Measurements from ENCODE around the gene SERPINE2. TPM values are rescaled to one million over a fixed set of nuclear protein-coding genes. Genes with fewer than 3 reads are reported as not detected.
"Not testable (repeated sequence)": the region's sequence is repeated elsewhere in the genome, so short reads cannot be mapped to it uniquely, and the experiment has no call there.

SERPINE2 gene
- total and polyA plus RNA-seq, 4 donors: 4.2 to 61.4 (median 11.7) TPM

DNA sequence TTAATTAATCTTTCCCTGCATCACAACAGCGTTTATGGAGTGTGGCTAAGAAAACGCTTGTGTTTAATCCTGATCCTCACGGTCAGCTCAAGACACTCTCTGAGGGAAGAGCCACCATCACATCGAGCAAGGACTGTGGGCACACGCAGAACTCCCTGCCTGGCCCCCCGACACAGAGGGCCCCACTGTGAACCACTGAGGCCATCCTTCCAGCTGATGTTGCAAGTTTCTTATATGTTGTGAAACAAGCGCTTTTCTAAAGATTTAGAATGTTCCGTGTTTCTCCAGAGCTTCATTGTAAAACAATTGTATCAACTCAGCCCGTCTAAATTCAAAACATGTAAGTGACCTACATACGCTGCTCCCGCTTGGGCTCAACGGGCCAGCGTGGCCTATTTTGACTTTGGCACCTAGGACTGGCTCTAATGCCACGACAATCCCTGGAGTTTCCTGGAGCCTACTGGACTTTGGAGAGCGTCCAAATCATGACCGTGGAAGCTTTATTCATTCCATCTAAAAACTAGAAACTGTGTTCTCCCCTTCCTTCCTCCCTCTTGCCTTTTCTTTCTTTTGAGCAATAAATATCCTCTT, 34.9 kb downstream of the SERPINE2 start:
- peak overlapping the region in 1 of 2 donors; percentile 2 for H3K9ac ChIP-seq (ENCODE audit: insufficient read depth in 1 of 2, low read length in 2 of 2)
- no peak for TF ChIP-seq CTCF (IDR thresholded peaks at IDR 0.05; ENCODE audit: control extremely low read depth, extremely low read depth)
- no peak overlapping the region for H3K27ac ChIP-seq (ENCODE audit: low read depth in 1 of 2, low read length in 1 of 2)
- H3K4me3 ChIP-seq: no peak overlapping the region
- peaks cover 0 to 39% (median 5%) of the 10 kb centered on the region in 5 donors for H3K4me1 ChIP-seq (ENCODE audit: control insufficient read depth in 5 of 5, insufficient read depth in 5 of 5, low read length in 5 of 5)
- WGBS, 2 donors: 60 to 67% methylated on average over 16 of the region's 16 CpGs
- peaks cover 0 to 7% (median 1%) of the 10 kb centered on the region in 4 donors for H3K36me3 ChIP-seq (ENCODE audit: control insufficient read depth in 4 of 4, insufficient read depth in 4 of 4, low read length in 4 of 4)
- H3K27me3 ChIP-seq (ENCODE audit: control insufficient read depth in 3 of 3, insufficient read depth in 3 of 3, low read length in 2 of 3): no peaks in the 10 kb centered on the region
- DNase-seq (peak in 2 of 3 donors; percentile 46 to 79), ATAC-seq (ENCODE audit: insufficient read depth, low FRiP score) (no peak)
- no peaks in the 10 kb centered on the region for H3K9me3 ChIP-seq (ENCODE audit: control insufficient read depth in 4 of 4, insufficient read depth in 3 of 4, low read length in 3 of 4)

DNA sequence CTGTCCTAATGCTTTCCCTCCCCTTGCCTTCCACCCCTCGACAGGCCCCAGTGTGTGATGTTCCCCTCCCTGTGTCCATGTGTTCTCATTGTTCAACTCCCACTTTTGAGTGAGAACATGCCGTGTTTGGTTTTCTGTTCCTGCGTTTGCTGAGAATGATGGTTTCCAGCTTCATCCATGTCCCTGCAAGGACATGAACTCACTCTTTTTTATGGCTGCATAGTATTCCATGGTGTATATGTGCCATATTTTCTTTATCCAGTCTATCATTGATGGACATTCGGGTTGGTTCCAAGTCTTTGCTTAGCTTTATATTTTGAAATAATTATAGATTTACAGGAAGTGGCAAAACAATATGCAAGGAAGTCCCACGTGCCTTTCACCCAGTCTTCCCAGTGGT, 38.4 kb downstream of the SERPINE2 start:
- not testable (repeated sequence) for H3K9me3 ChIP-seq (ENCODE audit: control insufficient read depth in 4 of 4, insufficient read depth in 3 of 4, low read length in 3 of 4); H3K4me3 ChIP-seq; H3K27me3 ChIP-seq (ENCODE audit: control insufficient read depth in 3 of 3, insufficient read depth in 3 of 3, low read length in 2 of 3); ATAC-seq (ENCODE audit: insufficient read depth, low FRiP score); H3K27ac ChIP-seq (ENCODE audit: low read depth in 1 of 2, low read length in 1 of 2); H3K9ac ChIP-seq (ENCODE audit: insufficient read depth in 1 of 2, low read length in 2 of 2); DNase-seq; H3K36me3 ChIP-seq (ENCODE audit: control insufficient read depth in 4 of 4, insufficient read depth in 4 of 4, low read length in 4 of 4)
- peaks cover 0 to 41% (median 6%) of the 10 kb centered on the region in 5 donors for H3K4me1 ChIP-seq (ENCODE audit: control insufficient read depth in 5 of 5, insufficient read depth in 5 of 5, low read length in 5 of 5)
- WGBS, 2 donors: 88% methylated on average over 5 of the region's 5 CpGs

DNA sequence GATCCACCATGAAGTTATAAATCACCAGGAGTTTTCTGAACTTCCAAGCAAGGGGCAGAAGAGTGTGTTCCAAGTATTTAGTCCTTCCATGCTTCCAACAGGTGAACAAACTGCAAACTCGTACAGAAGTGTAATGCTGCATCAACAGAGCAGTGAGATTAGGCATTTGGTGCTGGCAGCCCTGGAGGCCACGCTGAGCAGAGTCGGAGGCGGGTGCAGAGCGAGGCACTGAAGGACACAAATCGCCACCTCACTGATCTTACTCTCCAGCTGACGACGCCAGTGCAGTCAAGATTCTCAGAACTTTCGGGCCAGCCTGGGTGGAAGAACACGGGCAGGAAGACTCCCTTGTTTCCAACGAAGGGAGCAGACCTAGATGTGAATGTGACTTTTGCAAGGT, 39.2 kb downstream of the SERPINE2 start:
- peaks cover 0 to 7% (median 2%) of the 10 kb centered on the region in 4 donors for H3K36me3 ChIP-seq (ENCODE audit: control insufficient read depth in 4 of 4, insufficient read depth in 4 of 4, low read length in 4 of 4)
- WGBS, 2 donors: 89 to 94% methylated on average over 11 of the region's 11 CpGs
- ATAC-seq (ENCODE audit: insufficient read depth, low FRiP score) (no peak), DNase-seq (no peak)
- H3K27me3 ChIP-seq (ENCODE audit: control insufficient read depth in 3 of 3, insufficient read depth in 3 of 3, low read length in 2 of 3): no peaks in the 10 kb centered on the region
- no peak overlapping the region for H3K9ac ChIP-seq (ENCODE audit: insufficient read depth in 1 of 2, low read length in 2 of 2)
- peaks cover 0 to 34% (median 6%) of the 10 kb centered on the region in 5 donors for H3K4me1 ChIP-seq (ENCODE audit: control insufficient read depth in 5 of 5, insufficient read depth in 5 of 5, low read length in 5 of 5)
- TF ChIP-seq CTCF (IDR thresholded peaks at IDR 0.05; ENCODE audit: control extremely low read depth, extremely low read depth): no peak
- H3K27ac ChIP-seq (ENCODE audit: low read depth in 1 of 2, low read length in 1 of 2): no peak overlapping the region
- H3K4me3 ChIP-seq: no peak overlapping the region
- no peaks in the 10 kb centered on the region for H3K9me3 ChIP-seq (ENCODE audit: control insufficient read depth in 4 of 4, insufficient read depth in 3 of 4, low read length in 3 of 4)

- no peak for ATAC-seq (ENCODE audit: insufficient read depth, low FRiP score)
- Histone ChIP-seq H3K9me3 (ENCODE audit: control insufficient read depth in 4 of 4, insufficient read depth in 3 of 4, low read length in 3 of 4) (no peaks in the 10 kb centered on the region), H3K27me3 (ENCODE audit: control insufficient read depth in 3 of 3, insufficient read depth in 3 of 3, low read length in 2 of 3) (no peaks in the 10 kb centered on the region), H3K27ac (ENCODE audit: low read depth in 1 of 2, low read length in 1 of 2) (no peak overlapping the region), H3K36me3 (ENCODE audit: control insufficient read depth in 4 of 4, insufficient read depth in 4 of 4, low read length in 4 of 4) (peaks cover 0 to 7% (median 2%) of the 10 kb centered on the region in 4 donors), H3K4me3 (no peak overlapping the region), H3K9ac (ENCODE audit: insufficient read depth in 1 of 2, low read length in 2 of 2) (no peak overlapping the region), H3K4me1 (ENCODE audit: control insufficient read depth in 5 of 5, insufficient read depth in 5 of 5, low read length in 5 of 5) (peaks cover 0 to 28% (median 0%) of the 10 kb centered on the region in 5 donors)
- peak in 2 of 3 donors; percentile 82 to 91 for DNase-seq
- WGBS, 2 donors: 55 to 56% methylated on average over 2 of the region's 2 CpGs
- TF ChIP-seq CTCF (IDR thresholded peaks at IDR 0.05; ENCODE audit: control extremely low read depth, extremely low read depth): no peak
Measured at GRCh38 chr2:223998948-223999347, 40.1 kb downstream of the SERPINE2 start.

Data from lung (tissue), 12 donors.